GM19043 (cell line): ENCODE results near the gene CELA1.
"Not testable (repeated sequence)": the region's sequence is repeated elsewhere in the genome, so short reads cannot be mapped to it uniquely, and the experiment has no call there.

ENCODE experiments used
- ATAC-seq: cut with Tn5 transposase; IDR thresholded peaks from one replicate; pipeline ENCODE4 v1.9.1; 2021; ENCODE audit warnings: low read depth; ENCODE audit not compliant: unreplicated experiment

Gene CELA1

GRCh38 chr12:51349026-51349425 lies 2.5 kb upstream of the CELA1 start:
- no peak for ATAC-seq

- ATAC-seq: no peak
These were observed 1.6 kb upstream of the CELA1 start for GRCh38 chr12:51348116-51348515.

- ATAC-seq: no peak
These were observed 798 bp downstream of the CELA1 start for GRCh38 chr12:51345681-51346080.

- no peak for ATAC-seq
These were observed 3.3 kb downstream of the CELA1 start for GRCh38 chr12:51343201-51343600.

- no peak for ATAC-seq
These were observed 4.1 kb downstream of the CELA1 start for GRCh38 chr12:51342416-51342815.

GRCh38 chr12:51341251-51342007 lies 5.0 kb downstream of the CELA1 start:
- no peak for ATAC-seq

- ATAC-seq: no peak
These were observed 6.7 kb downstream of the CELA1 start for GRCh38 chr12:51339750-51340149.

GRCh38 chr12:51337336-51337735 lies 9.1 kb downstream of the CELA1 start:
- ATAC-seq: not testable (repeated sequence)

- no peak for ATAC-seq
These were observed 10.5 kb downstream of the CELA1 start for GRCh38 chr12:51335931-51336330.

- no peak for ATAC-seq
These were observed 11.7 kb downstream of the CELA1 start for GRCh38 chr12:51334764-51335163.

- ATAC-seq: no peak
These were observed 12.9 kb downstream of the CELA1 start for GRCh38 chr12:51333536-51333935.

- ATAC-seq: no peak
These were observed 16.3 kb downstream of the CELA1 start for GRCh38 chr12:51330186-51330585.

- no peak for ATAC-seq
These were observed 16.7 kb downstream of the CELA1 start for GRCh38 chr12:51329742-51330141.

- no peak for ATAC-seq
These were observed 17.9 kb downstream of the CELA1 start for GRCh38 chr12:51328587-51328986.

GRCh38 chr12:51326698-51327439 lies 19.6 kb downstream of the CELA1 start:
- peak; percentile 46 for ATAC-seq

- ATAC-seq: no peak
These were observed 21.5 kb downstream of the CELA1 start for GRCh38 chr12:51324953-51325352.

- ATAC-seq: peak; percentile 57
These were observed 22.2 kb downstream of the CELA1 start, which contains the start of gene BIN2 for GRCh38 chr12:51323966-51324895. TSS of gene BIN2 (minus strand) at chr12:51324174. CDS start at chr12:51324102, 72 bp downstream.

- ATAC-seq: no peak
These were observed 23.0 kb downstream of the CELA1 start for GRCh38 chr12:51323317-51323960.

GRCh38 chr12:51322452-51322851 lies 24.0 kb downstream of the CELA1 start:
- no peak for ATAC-seq

GRCh38 chr12:51321882-51322281 lies 24.6 kb downstream of the CELA1 start:
- ATAC-seq: no peak
